ENCODE data around the gene RBM11.

RBM11 gene

GRCh38 chr21:14241297-14241696 is 25.3 kb downstream of the RBM11 start:
- Histone ChIP-seq H3K9ac (ENCODE audit: low read depth in 1 of 2, low read length in 2 of 2) (no peak overlapping the region), H3K4me1 (ENCODE audit: control insufficient read depth in 2 of 2, insufficient read depth in 2 of 2, low read length in 2 of 2) (no peaks in the 10 kb centered on the region), H3K27me3 (ENCODE audit: control insufficient read depth in 2 of 2, insufficient read depth in 2 of 2, low read length in 2 of 2) (no peaks in the 10 kb centered on the region), H3K27ac (ENCODE audit: low read depth in 2 of 2, low read length in 2 of 2) (no peak overlapping the region), H3K4me3 (ENCODE audit: low read length in 2 of 2) (no peak overlapping the region), H3K9me3 (ENCODE audit: control insufficient read depth in 2 of 2, low read length in 2 of 2) (no peaks in the 10 kb centered on the region), H3K36me3 (ENCODE audit: control insufficient read depth in 2 of 2, insufficient read depth in 2 of 2, low read length in 2 of 2) (no peaks in the 10 kb centered on the region)

- Histone ChIP-seq H3K27me3 (ENCODE audit: control insufficient read depth in 2 of 2, insufficient read depth in 2 of 2, low read length in 2 of 2) (no peaks in the 10 kb centered on the region), H3K9ac (ENCODE audit: low read depth in 1 of 2, low read length in 2 of 2) (no peak overlapping the region), H3K27ac (ENCODE audit: low read depth in 2 of 2, low read length in 2 of 2) (no peak overlapping the region), H3K4me3 (ENCODE audit: low read length in 2 of 2) (no peak overlapping the region), H3K4me1 (ENCODE audit: control insufficient read depth in 2 of 2, insufficient read depth in 2 of 2, low read length in 2 of 2) (no peaks in the 10 kb centered on the region), H3K9me3 (ENCODE audit: control insufficient read depth in 2 of 2, low read length in 2 of 2) (no peaks in the 10 kb centered on the region), H3K36me3 (ENCODE audit: control insufficient read depth in 2 of 2, insufficient read depth in 2 of 2, low read length in 2 of 2) (no peaks in the 10 kb centered on the region)
Measured at GRCh38 chr21:14243461-14243860, 27.5 kb downstream of the RBM11 start.

GRCh38 chr21:14243874-14244273 is 27.9 kb downstream of the RBM11 start:
- Histone ChIP-seq H3K27me3 (ENCODE audit: control insufficient read depth in 2 of 2, insufficient read depth in 2 of 2, low read length in 2 of 2) (no peaks in the 10 kb centered on the region), H3K4me1 (ENCODE audit: control insufficient read depth in 2 of 2, insufficient read depth in 2 of 2, low read length in 2 of 2) (no peaks in the 10 kb centered on the region), H3K9ac (ENCODE audit: low read depth in 1 of 2, low read length in 2 of 2) (no peak overlapping the region), H3K4me3 (ENCODE audit: low read length in 2 of 2) (no peak overlapping the region), H3K27ac (ENCODE audit: low read depth in 2 of 2, low read length in 2 of 2) (no peak overlapping the region), H3K9me3 (ENCODE audit: control insufficient read depth in 2 of 2, low read length in 2 of 2) (no peaks in the 10 kb centered on the region), H3K36me3 (ENCODE audit: control insufficient read depth in 2 of 2, insufficient read depth in 2 of 2, low read length in 2 of 2) (no peaks in the 10 kb centered on the region)

GRCh38 chr21:14244911-14245310 is 29.0 kb downstream of the RBM11 start:
- Histone ChIP-seq H3K36me3 (ENCODE audit: control insufficient read depth in 2 of 2, insufficient read depth in 2 of 2, low read length in 2 of 2) (no peaks in the 10 kb centered on the region), H3K27ac (ENCODE audit: low read depth in 2 of 2, low read length in 2 of 2) (no peak overlapping the region), H3K4me3 (ENCODE audit: low read length in 2 of 2) (no peak overlapping the region), H3K9me3 (ENCODE audit: control insufficient read depth in 2 of 2, low read length in 2 of 2) (no peaks in the 10 kb centered on the region), H3K27me3 (ENCODE audit: control insufficient read depth in 2 of 2, insufficient read depth in 2 of 2, low read length in 2 of 2) (no peaks in the 10 kb centered on the region), H3K4me1 (ENCODE audit: control insufficient read depth in 2 of 2, insufficient read depth in 2 of 2, low read length in 2 of 2) (no peaks in the 10 kb centered on the region), H3K9ac (ENCODE audit: low read depth in 1 of 2, low read length in 2 of 2) (no peak overlapping the region)

- H3K4me1 ChIP-seq (ENCODE audit: control insufficient read depth in 2 of 2, insufficient read depth in 2 of 2, low read length in 2 of 2) = no peaks in the 10 kb centered on the region
- H3K4me3 ChIP-seq (ENCODE audit: low read length in 2 of 2) = no peak overlapping the region
- no peaks in the 10 kb centered on the region for H3K27me3 ChIP-seq (ENCODE audit: control insufficient read depth in 2 of 2, insufficient read depth in 2 of 2, low read length in 2 of 2)
- H3K9me3 ChIP-seq (ENCODE audit: control insufficient read depth in 2 of 2, low read length in 2 of 2) = no peaks in the 10 kb centered on the region
- H3K9ac ChIP-seq (ENCODE audit: low read depth in 1 of 2, low read length in 2 of 2) = no peak overlapping the region
- H3K27ac ChIP-seq (ENCODE audit: low read depth in 2 of 2, low read length in 2 of 2) = no peak overlapping the region
- H3K36me3 ChIP-seq (ENCODE audit: control insufficient read depth in 2 of 2, insufficient read depth in 2 of 2, low read length in 2 of 2) = no peaks in the 10 kb centered on the region
Measured at GRCh38 chr21:14245711-14246110, 29.8 kb downstream of the RBM11 start.

GRCh38 chr21:14251336-14251735 is 35.4 kb downstream of the RBM11 start:
- no peak overlapping the region for H3K4me3 ChIP-seq (ENCODE audit: low read length in 2 of 2)
- no peaks in the 10 kb centered on the region for H3K27me3 ChIP-seq (ENCODE audit: control insufficient read depth in 2 of 2, insufficient read depth in 2 of 2, low read length in 2 of 2)
- H3K9me3 ChIP-seq (ENCODE audit: control insufficient read depth in 2 of 2, low read length in 2 of 2) = no peaks in the 10 kb centered on the region
- H3K36me3 ChIP-seq (ENCODE audit: control insufficient read depth in 2 of 2, insufficient read depth in 2 of 2, low read length in 2 of 2) = no peaks in the 10 kb centered on the region
- H3K4me1 ChIP-seq (ENCODE audit: control insufficient read depth in 2 of 2, insufficient read depth in 2 of 2, low read length in 2 of 2) = peaks cover 0 to 3% of the 10 kb centered on the region in 2 donors
- H3K9ac ChIP-seq (ENCODE audit: low read depth in 1 of 2, low read length in 2 of 2) = no peak overlapping the region
- H3K27ac ChIP-seq (ENCODE audit: low read depth in 2 of 2, low read length in 2 of 2) = no peak overlapping the region

GRCh38 chr21:14259747-14260146 is 43.8 kb downstream of the RBM11 start:
- peak overlapping the region; percentile 45 to 52 for H3K27ac ChIP-seq (ENCODE audit: low read depth in 2 of 2, low read length in 2 of 2)
- H3K27me3 ChIP-seq (ENCODE audit: control insufficient read depth in 2 of 2, insufficient read depth in 2 of 2, low read length in 2 of 2) = no peaks in the 10 kb centered on the region
- H3K4me3 ChIP-seq (ENCODE audit: low read length in 2 of 2) = peak overlapping the region; percentile 44 to 64
- H3K9ac ChIP-seq (ENCODE audit: low read depth in 1 of 2, low read length in 2 of 2) = no peak overlapping the region
- H3K9me3 ChIP-seq (ENCODE audit: control insufficient read depth in 2 of 2, low read length in 2 of 2) = no peaks in the 10 kb centered on the region
- H3K36me3 ChIP-seq (ENCODE audit: control insufficient read depth in 2 of 2, insufficient read depth in 2 of 2, low read length in 2 of 2) = no peaks in the 10 kb centered on the region
- H3K4me1 ChIP-seq (ENCODE audit: control insufficient read depth in 2 of 2, insufficient read depth in 2 of 2, low read length in 2 of 2) = peaks cover 15 to 19% of the 10 kb centered on the region in 2 donors

GRCh38 chr21:14260174-14260764 is 44.3 kb downstream of the RBM11 start:
- Histone ChIP-seq H3K27me3 (ENCODE audit: control insufficient read depth in 2 of 2, insufficient read depth in 2 of 2, low read length in 2 of 2) (no peaks in the 10 kb centered on the region), H3K4me1 (ENCODE audit: control insufficient read depth in 2 of 2, insufficient read depth in 2 of 2, low read length in 2 of 2) (peaks cover 15 to 19% of the 10 kb centered on the region in 2 donors), H3K36me3 (ENCODE audit: control insufficient read depth in 2 of 2, insufficient read depth in 2 of 2, low read length in 2 of 2) (no peaks in the 10 kb centered on the region), H3K4me3 (ENCODE audit: low read length in 2 of 2) (peak overlapping the region; percentile 44 to 64), H3K27ac (ENCODE audit: low read depth in 2 of 2, low read length in 2 of 2) (peak overlapping the region; percentile 45 to 52), H3K9me3 (ENCODE audit: control insufficient read depth in 2 of 2, low read length in 2 of 2) (no peaks in the 10 kb centered on the region), H3K9ac (ENCODE audit: low read depth in 1 of 2, low read length in 2 of 2) (no peak overlapping the region)

- H3K27me3 ChIP-seq (ENCODE audit: control insufficient read depth in 2 of 2, insufficient read depth in 2 of 2, low read length in 2 of 2) = no peaks in the 10 kb centered on the region
- H3K9me3 ChIP-seq (ENCODE audit: control insufficient read depth in 2 of 2, low read length in 2 of 2) = no peaks in the 10 kb centered on the region
- no peaks in the 10 kb centered on the region for H3K36me3 ChIP-seq (ENCODE audit: control insufficient read depth in 2 of 2, insufficient read depth in 2 of 2, low read length in 2 of 2)
- no peak overlapping the region for H3K4me3 ChIP-seq (ENCODE audit: low read length in 2 of 2)
- H3K27ac ChIP-seq (ENCODE audit: low read depth in 2 of 2, low read length in 2 of 2) = no peak overlapping the region
- H3K9ac ChIP-seq (ENCODE audit: low read depth in 1 of 2, low read length in 2 of 2) = no peak overlapping the region
- H3K4me1 ChIP-seq (ENCODE audit: control insufficient read depth in 2 of 2, insufficient read depth in 2 of 2, low read length in 2 of 2) = peaks cover 15 to 27% of the 10 kb centered on the region in 2 donors
Measured at GRCh38 chr21:14262039-14262438, 46.1 kb downstream of the RBM11 start.

- no peaks in the 10 kb centered on the region for H3K36me3 ChIP-seq (ENCODE audit: control insufficient read depth in 2 of 2, insufficient read depth in 2 of 2, low read length in 2 of 2)
- no peak overlapping the region for H3K4me3 ChIP-seq (ENCODE audit: low read length in 2 of 2)
- H3K27ac ChIP-seq (ENCODE audit: low read depth in 2 of 2, low read length in 2 of 2) = peak overlapping the region in 1 of 2 donors; percentile 45
- H3K4me1 ChIP-seq (ENCODE audit: control insufficient read depth in 2 of 2, insufficient read depth in 2 of 2, low read length in 2 of 2) = peaks cover 19 to 27% of the 10 kb centered on the region in 2 donors
- H3K9ac ChIP-seq (ENCODE audit: low read depth in 1 of 2, low read length in 2 of 2) = no peak overlapping the region
- no peaks in the 10 kb centered on the region for H3K9me3 ChIP-seq (ENCODE audit: control insufficient read depth in 2 of 2, low read length in 2 of 2)
- H3K27me3 ChIP-seq (ENCODE audit: control insufficient read depth in 2 of 2, insufficient read depth in 2 of 2, low read length in 2 of 2) = no peaks in the 10 kb centered on the region
Measured at GRCh38 chr21:14263879-14264278, 47.9 kb downstream of the RBM11 start.

GRCh38 chr21:14265023-14265422 is 49.1 kb downstream of the RBM11 start:
- Histone ChIP-seq H3K9me3 (ENCODE audit: control insufficient read depth in 2 of 2, low read length in 2 of 2) (no peaks in the 10 kb centered on the region), H3K4me1 (ENCODE audit: control insufficient read depth in 2 of 2, insufficient read depth in 2 of 2, low read length in 2 of 2) (peaks cover 13 to 20% of the 10 kb centered on the region in 2 donors), H3K36me3 (ENCODE audit: control insufficient read depth in 2 of 2, insufficient read depth in 2 of 2, low read length in 2 of 2) (no peaks in the 10 kb centered on the region), H3K4me3 (ENCODE audit: low read length in 2 of 2) (no peak overlapping the region), H3K9ac (ENCODE audit: low read depth in 1 of 2, low read length in 2 of 2) (no peak overlapping the region), H3K27me3 (ENCODE audit: control insufficient read depth in 2 of 2, insufficient read depth in 2 of 2, low read length in 2 of 2) (no peaks in the 10 kb centered on the region), H3K27ac (ENCODE audit: low read depth in 2 of 2, low read length in 2 of 2) (no peak overlapping the region)

All from mucosa of rectum (tissue), 2 donors.